ENCODE data around the gene ATIC.

The ATIC gene

GRCh38 chr2:215290980-215291599 lies 20.8 kb upstream of the ATIC start:
- no peak for ATAC-seq
- TF ChIP-seq BACH2 (CRISPR knock-in tag; IDR thresholded peaks at IDR 0.05; ENCODE audit: borderline replicate concordance): no peak
- no peak for TF ChIP-seq OSR1 (CRISPR knock-in tag; IDR thresholded peaks at IDR 0.05)
- TF ChIP-seq TSHZ2 (CRISPR knock-in tag; IDR thresholded peaks at IDR 0.05): no peak
- no peak for TF ChIP-seq ZFP3 (CRISPR knock-in tag; IDR thresholded peaks at IDR 0.05)
- no peak for TF ChIP-seq GLIS3 (CRISPR knock-in tag; IDR thresholded peaks at IDR 0.05)
- no peak for TF ChIP-seq PPARA (CRISPR knock-in tag; IDR thresholded peaks at IDR 0.05; ENCODE audit: borderline replicate concordance)
- TF ChIP-seq ISL1 (CRISPR knock-in tag; IDR thresholded peaks at IDR 0.05): no peak
- TF ChIP-seq PATZ1 (CRISPR knock-in tag; IDR thresholded peaks at IDR 0.05; ENCODE audit: borderline replicate concordance): no peak
- TF ChIP-seq POU6F1 (CRISPR knock-in tag; IDR thresholded peaks at IDR 0.05; ENCODE audit: borderline replicate concordance, low read depth): no peak
- no peak for TF ChIP-seq CSRNP3 (CRISPR knock-in tag; IDR thresholded peaks at IDR 0.05)
- no peak for TF ChIP-seq ARNTL (CRISPR knock-in tag; IDR thresholded peaks at IDR 0.05; ENCODE audit: borderline replicate concordance, low read depth)
- TF ChIP-seq ZNF565 (CRISPR knock-in tag; conservative IDR thresholded peaks at IDR 0.05; ENCODE audit: low read depth): no peak
- no peak for TF ChIP-seq CREB5 (CRISPR knock-in tag; IDR thresholded peaks at IDR 0.05; ENCODE audit: low read depth)

- ATAC-seq: no peak
- TF ChIP-seq CSRNP3 (CRISPR knock-in tag; IDR thresholded peaks at IDR 0.05) (no peak), ZNF565 (CRISPR knock-in tag; conservative IDR thresholded peaks at IDR 0.05; ENCODE audit: low read depth) (no peak)
These were observed 18.0 kb upstream of the ATIC start for GRCh38 chr2:215293879-215294278.

- ATAC-seq: no peak
- TF ChIP-seq PATZ1 (CRISPR knock-in tag; IDR thresholded peaks at IDR 0.05; ENCODE audit: borderline replicate concordance): no peak
- no peak for TF ChIP-seq ZC3H10 (CRISPR knock-in tag; IDR thresholded peaks at IDR 0.05)
- TF ChIP-seq ZNF8 (CRISPR knock-in tag; IDR thresholded peaks at IDR 0.05): no peak
- TF ChIP-seq PPARA (CRISPR knock-in tag; IDR thresholded peaks at IDR 0.05; ENCODE audit: borderline replicate concordance): no peak
- no peak for TF ChIP-seq TCF4 (CRISPR knock-in tag; IDR thresholded peaks at IDR 0.05; ENCODE audit: borderline replicate concordance)
- no peak for TF ChIP-seq GLIS3 (CRISPR knock-in tag; IDR thresholded peaks at IDR 0.05)
- TF ChIP-seq ISL1 (CRISPR knock-in tag; IDR thresholded peaks at IDR 0.05): no peak
- TF ChIP-seq POU6F1 (CRISPR knock-in tag; IDR thresholded peaks at IDR 0.05; ENCODE audit: borderline replicate concordance, low read depth): no peak
- TF ChIP-seq SNAI2 (CRISPR knock-in tag; IDR thresholded peaks at IDR 0.05): no peak
- no peak for TF ChIP-seq ZNF565 (CRISPR knock-in tag; conservative IDR thresholded peaks at IDR 0.05; ENCODE audit: low read depth)
- TF ChIP-seq ZFP30 (CRISPR knock-in tag; IDR thresholded peaks at IDR 0.05): no peak
- no peak for TF ChIP-seq ZFP3 (CRISPR knock-in tag; IDR thresholded peaks at IDR 0.05)
- no peak for TF ChIP-seq ZNF70 (CRISPR knock-in tag; IDR thresholded peaks at IDR 0.05)
These were observed 12.5 kb upstream of the ATIC start for GRCh38 chr2:215299337-215299859.

Data from SK-N-SH treated with all-trans-retinoic acid at 6 μM for 48 hours (cell line).